A549 (cell line): ENCODE data around the gene DACH1.

Experiments
- BHLHE40 ChIP-seq: IDR thresholded peaks from 2 replicates; pipeline ENCODE4 v1.6.1; 2012; ENCODE audit warnings: low read depth, low read length, inconsistent platforms
- CHD4 ChIP-seq: fragments of 200-600 bp; sonication (generic); IDR thresholded peaks from 2 replicates; pipeline ENCODE4 v1.6.1; 2016; ENCODE audit warnings: antibody characterized with exemption, mild to moderate bottlenecking, borderline replicate concordance
- HEYL ChIP-seq: fragments of 250-450 bp; sonication (Bioruptor Pico); IDR thresholded peaks from 2 replicates; pipeline ENCODE4 v1.8.0; 2021; ENCODE audit warnings: mild to moderate bottlenecking, moderate library complexity
- HOXA7 ChIP-seq: fragments of 250-450 bp; sonication (Bioruptor Pico); IDR thresholded peaks from 2 replicates; pipeline ENCODE4 v1.5.0; 2020; ENCODE audit warnings: mild to moderate bottlenecking, moderate library complexity
- JUN ChIP-seq, 2 experiments: fragments of >200 bp; sonication (Bioruptor Twin); formaldehyde crosslinking; IDR thresholded peaks; 2 replicates in 1 of 2; 3 replicates in 1 of 2; pipeline ENCODE4 v1.6.1; 2016 to 2017
- NR3C1 ChIP-seq: fragments of >200 bp; sonication (Bioruptor Twin); formaldehyde crosslinking; IDR thresholded peaks from 3 replicates; pipeline ENCODE4 v1.6.1; 2017
- POLR2A ChIP-seq: IDR thresholded peaks from 2 replicates; pipeline ENCODE4 v1.6.1; 2012; ENCODE audit warnings: mild to moderate bottlenecking, low read length
- POLR2AphosphoS2 ChIP-seq: conservative IDR thresholded peaks from 2 replicates; pipeline ENCODE4 v1.6.1; 2012; ENCODE audit warnings: low read length, improper control_type of control experiment, inconsistent platforms
- SMC3 ChIP-seq: fragments of >200 bp; sonication (Bioruptor Twin); formaldehyde crosslinking; IDR thresholded peaks from 3 replicates; pipeline ENCODE4 v1.6.1; 2018; ENCODE audit warnings: inconsistent platforms
- TF ChIP-seq, protein P1 (sequence below): fragments of >200 bp; sonication (Bioruptor Twin); formaldehyde crosslinking; IDR thresholded peaks from 3 replicates; pipeline ENCODE4 v1.5.1; 2016
- TF ChIP-seq, protein P2 (sequence below): IDR thresholded peaks from 2 replicates; pipeline ENCODE4 v1.6.1; 2012
- TF ChIP-seq, protein P3 (sequence below): fragments of 450-650 bp; IDR thresholded peaks from 2 replicates; pipeline ENCODE4 v1.6.1; 2014; ENCODE audit warnings: antibody characterized with exemption
- TF ChIP-seq, protein P4 (sequence below): fragments of 200-600 bp; sonication (generic); IDR thresholded peaks from 2 replicates; pipeline ENCODE4 v1.6.1; 2016; ENCODE audit warnings: antibody characterized with exemption, mild to moderate bottlenecking, moderate library complexity
- TF ChIP-seq, protein P5 (sequence below): fragments of 150-350 bp; IDR thresholded peaks from 2 replicates; pipeline ENCODE4 v1.6.1; 2014; ENCODE audit warnings: low read depth, mild to moderate bottlenecking, low read length

DNA sequence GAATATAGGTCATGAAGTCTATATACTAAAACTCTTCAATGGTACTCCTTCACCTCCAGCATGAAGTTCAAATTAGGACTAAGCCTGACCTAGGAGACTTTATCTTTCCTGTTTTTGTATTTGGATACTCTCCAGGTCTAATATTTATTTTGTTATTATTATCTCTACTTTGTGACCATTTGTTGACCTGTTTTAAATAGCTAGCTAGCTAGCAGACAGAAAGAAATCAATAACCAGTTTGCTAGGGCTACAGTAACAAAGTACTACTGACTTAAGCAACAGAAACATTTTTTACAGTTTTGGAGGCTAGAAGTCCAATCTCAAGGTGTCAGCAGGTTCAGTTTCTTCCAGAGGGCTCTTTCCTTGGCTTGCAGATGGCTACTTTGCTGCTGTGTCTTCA lies 15.1 kb upstream of the DACH1 start:
- TF ChIP-seq, protein P1, sequence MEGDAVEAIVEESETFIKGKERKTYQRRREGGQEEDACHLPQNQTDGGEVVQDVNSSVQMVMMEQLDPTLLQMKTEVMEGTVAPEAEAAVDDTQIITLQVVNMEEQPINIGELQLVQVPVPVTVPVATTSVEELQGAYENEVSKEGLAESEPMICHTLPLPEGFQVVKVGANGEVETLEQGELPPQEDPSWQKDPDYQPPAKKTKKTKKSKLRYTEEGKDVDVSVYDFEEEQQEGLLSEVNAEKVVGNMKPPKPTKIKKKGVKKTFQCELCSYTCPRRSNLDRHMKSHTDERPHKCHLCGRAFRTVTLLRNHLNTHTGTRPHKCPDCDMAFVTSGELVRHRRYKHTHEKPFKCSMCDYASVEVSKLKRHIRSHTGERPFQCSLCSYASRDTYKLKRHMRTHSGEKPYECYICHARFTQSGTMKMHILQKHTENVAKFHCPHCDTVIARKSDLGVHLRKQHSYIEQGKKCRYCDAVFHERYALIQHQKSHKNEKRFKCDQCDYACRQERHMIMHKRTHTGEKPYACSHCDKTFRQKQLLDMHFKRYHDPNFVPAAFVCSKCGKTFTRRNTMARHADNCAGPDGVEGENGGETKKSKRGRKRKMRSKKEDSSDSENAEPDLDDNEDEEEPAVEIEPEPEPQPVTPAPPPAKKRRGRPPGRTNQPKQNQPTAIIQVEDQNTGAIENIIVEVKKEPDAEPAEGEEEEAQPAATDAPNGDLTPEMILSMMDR: no peak
- TF ChIP-seq SMC3: no peak
- TF ChIP-seq POLR2AphosphoS2: no peak
- no peak for TF ChIP-seq HEYL (CRISPR knock-in tag)
- TF ChIP-seq, protein P2, sequence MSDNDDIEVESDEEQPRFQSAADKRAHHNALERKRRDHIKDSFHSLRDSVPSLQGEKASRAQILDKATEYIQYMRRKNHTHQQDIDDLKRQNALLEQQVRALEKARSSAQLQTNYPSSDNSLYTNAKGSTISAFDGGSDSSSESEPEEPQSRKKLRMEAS: no peak
- TF ChIP-seq, protein P3, sequence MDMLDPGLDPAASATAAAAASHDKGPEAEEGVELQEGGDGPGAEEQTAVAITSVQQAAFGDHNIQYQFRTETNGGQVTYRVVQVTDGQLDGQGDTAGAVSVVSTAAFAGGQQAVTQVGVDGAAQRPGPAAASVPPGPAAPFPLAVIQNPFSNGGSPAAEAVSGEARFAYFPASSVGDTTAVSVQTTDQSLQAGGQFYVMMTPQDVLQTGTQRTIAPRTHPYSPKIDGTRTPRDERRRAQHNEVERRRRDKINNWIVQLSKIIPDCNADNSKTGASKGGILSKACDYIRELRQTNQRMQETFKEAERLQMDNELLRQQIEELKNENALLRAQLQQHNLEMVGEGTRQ: no peak
- no peak for TF ChIP-seq POLR2A
- no peak for TF ChIP-seq NR3C1
- TF ChIP-seq, protein P4, sequence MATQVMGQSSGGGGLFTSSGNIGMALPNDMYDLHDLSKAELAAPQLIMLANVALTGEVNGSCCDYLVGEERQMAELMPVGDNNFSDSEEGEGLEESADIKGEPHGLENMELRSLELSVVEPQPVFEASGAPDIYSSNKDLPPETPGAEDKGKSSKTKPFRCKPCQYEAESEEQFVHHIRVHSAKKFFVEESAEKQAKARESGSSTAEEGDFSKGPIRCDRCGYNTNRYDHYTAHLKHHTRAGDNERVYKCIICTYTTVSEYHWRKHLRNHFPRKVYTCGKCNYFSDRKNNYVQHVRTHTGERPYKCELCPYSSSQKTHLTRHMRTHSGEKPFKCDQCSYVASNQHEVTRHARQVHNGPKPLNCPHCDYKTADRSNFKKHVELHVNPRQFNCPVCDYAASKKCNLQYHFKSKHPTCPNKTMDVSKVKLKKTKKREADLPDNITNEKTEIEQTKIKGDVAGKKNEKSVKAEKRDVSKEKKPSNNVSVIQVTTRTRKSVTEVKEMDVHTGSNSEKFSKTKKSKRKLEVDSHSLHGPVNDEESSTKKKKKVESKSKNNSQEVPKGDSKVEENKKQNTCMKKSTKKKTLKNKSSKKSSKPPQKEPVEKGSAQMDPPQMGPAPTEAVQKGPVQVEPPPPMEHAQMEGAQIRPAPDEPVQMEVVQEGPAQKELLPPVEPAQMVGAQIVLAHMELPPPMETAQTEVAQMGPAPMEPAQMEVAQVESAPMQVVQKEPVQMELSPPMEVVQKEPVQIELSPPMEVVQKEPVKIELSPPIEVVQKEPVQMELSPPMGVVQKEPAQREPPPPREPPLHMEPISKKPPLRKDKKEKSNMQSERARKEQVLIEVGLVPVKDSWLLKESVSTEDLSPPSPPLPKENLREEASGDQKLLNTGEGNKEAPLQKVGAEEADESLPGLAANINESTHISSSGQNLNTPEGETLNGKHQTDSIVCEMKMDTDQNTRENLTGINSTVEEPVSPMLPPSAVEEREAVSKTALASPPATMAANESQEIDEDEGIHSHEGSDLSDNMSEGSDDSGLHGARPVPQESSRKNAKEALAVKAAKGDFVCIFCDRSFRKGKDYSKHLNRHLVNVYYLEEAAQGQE: no peak
- no peak for TF ChIP-seq CHD4
- TF ChIP-seq, protein P5, sequence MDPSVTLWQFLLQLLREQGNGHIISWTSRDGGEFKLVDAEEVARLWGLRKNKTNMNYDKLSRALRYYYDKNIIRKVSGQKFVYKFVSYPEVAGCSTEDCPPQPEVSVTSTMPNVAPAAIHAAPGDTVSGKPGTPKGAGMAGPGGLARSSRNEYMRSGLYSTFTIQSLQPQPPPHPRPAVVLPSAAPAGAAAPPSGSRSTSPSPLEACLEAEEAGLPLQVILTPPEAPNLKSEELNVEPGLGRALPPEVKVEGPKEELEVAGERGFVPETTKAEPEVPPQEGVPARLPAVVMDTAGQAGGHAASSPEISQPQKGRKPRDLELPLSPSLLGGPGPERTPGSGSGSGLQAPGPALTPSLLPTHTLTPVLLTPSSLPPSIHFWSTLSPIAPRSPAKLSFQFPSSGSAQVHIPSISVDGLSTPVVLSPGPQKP: no peak
- TF ChIP-seq JUN (IDR thresholded peaks at IDR 0.05): no peak
- TF ChIP-seq BHLHE40: no peak
- no peak for TF ChIP-seq HOXA7 (CRISPR knock-in tag)
